CD14-positive monocyte (primary cell): ENCODE results near the gene CHP2. TPM values are rescaled to one million over a fixed set of nuclear protein-coding genes. Genes with fewer than 3 reads are reported as not detected.
A peak's percentile ranks its signal among the peaks of the same experiment; 100 is the strongest.

Experiments used
- DNase-seq, 3 donors: peaks; one replicate each; pipeline ENCODE4 v3.0.0-alpha.2; 2011 to 2022
- H2AFZ ChIP-seq: 2 replicates; pipeline ENCODE4 v1.6.0; 2012; ENCODE audit warnings: mild to moderate bottlenecking, low read depth, low read length, inconsistent platforms; ENCODE audit not compliant: insufficient read depth, poor library complexity, severe bottlenecking
- H3K27ac ChIP-seq, 2 donors: 1 replicate in 1 of 2; 2 replicates in 1 of 2; pipeline ENCODE4 v1.5.1; 2012 to 2013; ENCODE audit warnings: low read length in 2 of 2, control low read depth in 1 of 2, inconsistent platforms in 1 of 2, low read depth in 1 of 2, mild to moderate bottlenecking in 1 of 2
- H3K27me3 ChIP-seq, 2 donors: one replicate each; pipeline versions ENCODE4 v1.6.0 to v1.6.1; 2011 to 2013; ENCODE audit warnings: low read length in 2 of 2; ENCODE audit not compliant: control insufficient read depth in 2 of 2, insufficient read depth in 2 of 2
- H3K36me3 ChIP-seq, 2 donors: replicated peaks in 1 of 2; 1 replicate in 1 of 2; 2 replicates in 1 of 2; pipeline versions ENCODE4 v1.5.1 to v1.6.1; 2012 to 2013; ENCODE audit warnings: low read length in 2 of 2, control low read depth in 1 of 2, inconsistent platforms in 1 of 2, mild to moderate bottlenecking in 1 of 2; ENCODE audit not compliant: insufficient read depth in 2 of 2, control insufficient read depth in 1 of 2
- H3K4me1 ChIP-seq, 2 donors: 1 replicate in 1 of 2; 2 replicates in 1 of 2; pipeline versions ENCODE4 v1.5.1 to v1.6.1; 2012 to 2013; ENCODE audit warnings: low read length in 2 of 2, control low read depth in 1 of 2, inconsistent platforms in 1 of 2, mild to moderate bottlenecking in 1 of 2, moderate library complexity in 1 of 2; ENCODE audit not compliant: insufficient read depth in 2 of 2, control insufficient read depth in 1 of 2
- H3K4me2 ChIP-seq: replicated peaks from 2 replicates; pipeline ENCODE3; 2012; ENCODE audit warnings: low read length, moderate library complexity, mild to moderate bottlenecking; ENCODE audit not compliant: poor library complexity, severe bottlenecking; ENCODE audit errors: extremely low read depth
- H3K4me3 ChIP-seq, 3 experiments: fragments of 200-600 bp in 1 of 3; sonication (generic) in 1 of 3; replicated peaks in 1 of 3; 1 replicate in 2 of 3; 2 replicates in 1 of 3; pipeline ENCODE4 v1.5.1; 2011 to 2013; ENCODE audit warnings: low read length in 3 of 3, mild to moderate bottlenecking in 3 of 3, control low read depth in 2 of 3, low read depth in 2 of 3, inconsistent platforms in 1 of 3, moderate library complexity in 1 of 3
- H3K79me2 ChIP-seq: 2 replicates; pipeline ENCODE4 v1.6.0; 2012; ENCODE audit warnings: mild to moderate bottlenecking, control low read depth, inconsistent platforms, low read length, moderate library complexity; ENCODE audit not compliant: insufficient read depth
- H3K9ac ChIP-seq: 2 replicates; pipeline ENCODE4 v1.6.0; 2017; ENCODE audit warnings: low read length, mild to moderate bottlenecking; ENCODE audit not compliant: insufficient read depth, poor library complexity, severe bottlenecking
- H3K9me3 ChIP-seq, 2 donors: replicated peaks in 1 of 2; 1 replicate in 1 of 2; 2 replicates in 1 of 2; pipeline versions ENCODE4 v1.5.1 to v1.6.1; 2012 to 2013; ENCODE audit warnings: low read length in 2 of 2, control low read depth in 1 of 2; ENCODE audit not compliant: control insufficient read depth in 1 of 2, insufficient read depth in 1 of 2
- H4K20me1 ChIP-seq: 2 replicates; pipeline ENCODE4 v1.6.0; 2012; ENCODE audit warnings: mild to moderate bottlenecking, low read length, control low read depth, moderate library complexity; ENCODE audit not compliant: insufficient read depth
- H3K27ac Mint-ChIP-seq, 7 donors: one replicate each; pipeline ENCODE4 v1.8.0; 2020; ENCODE audit warnings: mild to moderate bottlenecking in 7 of 7, mixed read lengths in 7 of 7, moderate library complexity in 6 of 7, inconsistent platforms in 2 of 7
- H3K27me3 Mint-ChIP-seq, 3 donors: one replicate each; pipeline ENCODE4 v1.8.0; 2021 to 2022; ENCODE audit warnings: low read depth in 3 of 3, mild to moderate bottlenecking in 3 of 3, mixed read lengths in 3 of 3, moderate library complexity in 3 of 3, inconsistent platforms in 1 of 3
- H3K36me3 Mint-ChIP-seq, 2 donors: one replicate each; pipeline ENCODE4 v1.8.0; 2020; ENCODE audit warnings: mixed read lengths in 2 of 2, inconsistent platforms in 1 of 2, mild to moderate bottlenecking in 1 of 2
- H3K4me1 Mint-ChIP-seq: one replicate; pipeline ENCODE4 v1.8.0; 2020; ENCODE audit warnings: mild to moderate bottlenecking, mixed read lengths
- H3K4me3 Mint-ChIP-seq, 2 donors: one replicate each; pipeline ENCODE4 v1.8.0; 2020; ENCODE audit warnings: mild to moderate bottlenecking in 2 of 2, mixed read lengths in 2 of 2, moderate library complexity in 1 of 2
- H3K9me3 Mint-ChIP-seq, 7 donors: one replicate each; pipeline ENCODE4 v1.8.0; 2020 to 2022; ENCODE audit warnings: mixed read lengths in 7 of 7, mild to moderate bottlenecking in 6 of 7, moderate library complexity in 6 of 7, inconsistent platforms in 2 of 7
- WGBS: methylation state at CpG from one replicate; pipeline ENCODE4 v1.1.5; 2013; ENCODE audit warnings: missing lambda C conversion rate; ENCODE audit not compliant: insufficient coverage; 5-methylcytosine and 5-hydroxymethylcytosine counted together
- intact Hi-C, 2 donors: fragments of 100-400 bp; cut with micrococcal nuclease; formaldehyde crosslinking; loops; one replicate each; pipeline versions ENCODE4 v1.15.0 to v1.15.1; 2023
- polyA plus RNA-seq, 3 donors: library from polyadenylated mRNA; depleted of rRNA in 1 of 3; unstranded in 2 of 3; stranded (reverse) in 1 of 3; fragments of 300-500 nt in 2 of 3; fragments of >200 nt in 1 of 3; fragmentation: Illumina TruSeq in 2 of 3; gene quantifications; 1 replicate in 2 of 3; 2 replicates in 1 of 3; pipeline ENCODE4 v1.2.3, GENCODE V29; 2012 to 2021
- TF ChIP-seq, protein P1 (sequence below): fragments of 200-600 bp; IDR thresholded peaks from one replicate; pipeline ENCODE4 v1.8.0; 2022; ENCODE audit warnings: antibody characterized with exemption, mild to moderate bottlenecking

The CHP2 gene
- polyA plus RNA-seq, 3 donors = not detected

- Histone ChIP-seq H4K20me1 (no peaks in the 10 kb centered on the region), H3K9me3 (peaks cover 0 to 7% of the 10 kb centered on the region in 2 donors), H3K27ac (no peak overlapping the region), H3K4me2 (no peak overlapping the region), H3K27me3 (peaks cover 34 to 57% of the 10 kb centered on the region in 2 donors), H3K36me3 (no peaks in the 10 kb centered on the region), H3K79me2 (no peaks in the 10 kb centered on the region), H2AFZ (no peak overlapping the region), H3K4me1 (peaks cover 20 to 23% of the 10 kb centered on the region in 2 donors), H3K4me3 (no peak overlapping the region), H3K9ac (no peak overlapping the region)
- Mint-ChIP-seq H3K9me3 (peaks cover 0 to 10% (median 7%) of the 10 kb centered on the region in 7 donors), H3K27me3 (peaks cover 33 to 63% (median 53%) of the 10 kb centered on the region in 3 donors), H3K4me1 (peaks cover 21% of the 10 kb centered on the region), H3K27ac (peak overlapping the region in 2 of 7 donors; percentile 23 to 25), H3K4me3 (peak overlapping the region in 1 of 2 donors; percentile 68), H3K36me3 (peaks cover 0 to 7% of the 10 kb centered on the region in 2 donors)
- intact Hi-C loops = no loop called here
- no CpG with 5 or more reads among the region's 6 CpGs for WGBS
- TF ChIP-seq, protein P1, sequence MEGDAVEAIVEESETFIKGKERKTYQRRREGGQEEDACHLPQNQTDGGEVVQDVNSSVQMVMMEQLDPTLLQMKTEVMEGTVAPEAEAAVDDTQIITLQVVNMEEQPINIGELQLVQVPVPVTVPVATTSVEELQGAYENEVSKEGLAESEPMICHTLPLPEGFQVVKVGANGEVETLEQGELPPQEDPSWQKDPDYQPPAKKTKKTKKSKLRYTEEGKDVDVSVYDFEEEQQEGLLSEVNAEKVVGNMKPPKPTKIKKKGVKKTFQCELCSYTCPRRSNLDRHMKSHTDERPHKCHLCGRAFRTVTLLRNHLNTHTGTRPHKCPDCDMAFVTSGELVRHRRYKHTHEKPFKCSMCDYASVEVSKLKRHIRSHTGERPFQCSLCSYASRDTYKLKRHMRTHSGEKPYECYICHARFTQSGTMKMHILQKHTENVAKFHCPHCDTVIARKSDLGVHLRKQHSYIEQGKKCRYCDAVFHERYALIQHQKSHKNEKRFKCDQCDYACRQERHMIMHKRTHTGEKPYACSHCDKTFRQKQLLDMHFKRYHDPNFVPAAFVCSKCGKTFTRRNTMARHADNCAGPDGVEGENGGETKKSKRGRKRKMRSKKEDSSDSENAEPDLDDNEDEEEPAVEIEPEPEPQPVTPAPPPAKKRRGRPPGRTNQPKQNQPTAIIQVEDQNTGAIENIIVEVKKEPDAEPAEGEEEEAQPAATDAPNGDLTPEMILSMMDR = no peak
- no peak for DNase-seq
Observed at GRCh38 chr16:23786964-23787561, 32.2 kb downstream of the CHP2 start.

DNA sequence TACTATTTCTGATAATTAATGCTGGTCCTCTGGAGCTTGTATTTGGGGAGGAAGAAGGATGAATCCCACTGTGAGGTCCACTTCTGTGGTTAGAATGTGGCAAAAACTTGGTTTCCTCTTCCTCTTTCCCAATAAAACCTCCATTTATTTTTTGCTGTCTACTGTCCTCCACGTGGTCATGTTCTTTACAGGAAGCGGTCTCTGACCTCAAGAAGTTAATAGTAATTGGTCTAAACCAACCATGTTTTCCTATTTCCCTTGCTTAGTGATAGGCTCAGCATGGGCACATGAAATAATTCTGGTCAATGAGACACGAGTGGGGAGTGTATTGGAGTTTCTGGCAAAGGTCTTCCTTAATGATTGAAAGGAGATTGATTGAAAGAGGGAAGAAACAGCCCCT is 33.9 kb downstream of the CHP2 start:
- peak; percentile 27 to 50 (median 49) for DNase-seq
- WGBS = 0% methylated on average over 1 of the region's 3 CpGs
- Mint-ChIP-seq H3K36me3 (peaks cover 0 to 7% of the 10 kb centered on the region in 2 donors), H3K27ac (peak overlapping the region in 1 of 7 donors; percentile 38), H3K27me3 (peaks cover 29 to 63% (median 51%) of the 10 kb centered on the region in 3 donors), H3K4me3 (peak overlapping the region in 1 of 2 donors; percentile 65), H3K4me1 (peaks cover 21% of the 10 kb centered on the region), H3K9me3 (peaks cover 0 to 10% (median 7%) of the 10 kb centered on the region in 7 donors)
- no peak overlapping the region for H3K9ac ChIP-seq
- no peaks in the 10 kb centered on the region for H3K36me3 ChIP-seq
- no peaks in the 10 kb centered on the region for H3K79me2 ChIP-seq
- no peak overlapping the region for H2AFZ ChIP-seq
- TF ChIP-seq, protein P1 = no peak
- peaks cover 0 to 7% of the 10 kb centered on the region in 2 donors for H3K9me3 ChIP-seq
- peaks cover 31 to 50% of the 10 kb centered on the region in 2 donors for H3K27me3 ChIP-seq
- H3K4me1 ChIP-seq = peaks cover 20 to 23% of the 10 kb centered on the region in 2 donors
- peak overlapping the region; percentile 13 for H3K4me2 ChIP-seq
- H4K20me1 ChIP-seq = no peaks in the 10 kb centered on the region
- intact Hi-C loops = no loop called here
- H3K4me3 ChIP-seq = peak overlapping the region in 1 of 3 experiments; percentile 27
- H3K27ac ChIP-seq = no peak overlapping the region
